ENCODE results near the gene BAIAP3. TPM values are rescaled to one million over a fixed set of nuclear protein-coding genes. Genes with fewer than 3 reads are reported as not detected.

The BAIAP3 gene
- total and polyA plus RNA-seq, 2 of the 4 experiments (the other 2 are of a cell fraction), result 0.36 to 0.65 TPM

DNA sequence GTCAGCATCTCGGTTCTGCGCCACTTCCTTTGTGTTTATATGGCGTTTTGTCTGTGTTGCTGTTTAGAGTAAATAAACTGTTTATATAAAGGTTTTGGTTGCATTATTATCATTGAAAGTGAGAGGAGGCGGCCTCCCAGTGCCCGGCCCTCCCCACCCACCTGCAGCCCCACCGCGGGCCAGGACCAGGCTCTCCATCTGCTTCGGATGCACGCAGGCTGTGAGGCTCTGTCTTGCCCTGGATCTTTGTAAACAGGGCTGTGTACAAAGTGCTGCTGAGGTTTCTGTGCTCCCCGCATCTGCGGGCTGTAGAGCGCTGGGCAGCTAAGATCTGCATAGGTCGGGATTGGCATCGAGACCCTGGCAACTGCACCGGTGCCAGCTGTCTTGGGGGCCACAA lies 8.2 kb upstream of the BAIAP3 start:
- no peak overlapping the region for H2AFZ ChIP-seq (replicated peaks; ENCODE audit: low read length, poor library complexity)
- intact Hi-C loops (cut with micrococcal nuclease), result no loop called here
- H2AK5ac ChIP-seq (ENCODE audit: low read depth, low read length), result no peak overlapping the region
- no peak overlapping the region for H3K4ac ChIP-seq (ENCODE audit: low read depth, low read length)
- TF ChIP-seq MAZ (IDR thresholded peaks at IDR 0.05; ENCODE audit: borderline replicate concordance, low read depth, low read length) (no peak), NFE2L2 (IDR thresholded peaks at IDR 0.05; ENCODE audit: low read depth, low read length) (no peak), RFX5 (IDR thresholded peaks at IDR 0.05; ENCODE audit: low read depth, low read length) (no peak), MAFK (IDR thresholded peaks at IDR 0.05; ENCODE audit: low read depth, low read length) (no peak), BHLHE40 (IDR thresholded peaks at IDR 0.05; ENCODE audit: low read depth, low read length) (no peak), FOS (IDR thresholded peaks at IDR 0.05; ENCODE audit: low read depth, low read length) (no peak), CEBPB (IDR thresholded peaks at IDR 0.05; ENCODE audit: low read depth, low read length) (no peak), POLR2A (IDR thresholded peaks at IDR 0.05; ENCODE audit: low read depth, low read length) (no peak), SMC3 (IDR thresholded peaks at IDR 0.05; ENCODE audit: low read depth, low read length) (no peak), RCOR1 (IDR thresholded peaks at IDR 0.05; ENCODE audit: insufficient replicate concordance, low read length) (no peak)
- TF ChIP-seq, protein P1, sequence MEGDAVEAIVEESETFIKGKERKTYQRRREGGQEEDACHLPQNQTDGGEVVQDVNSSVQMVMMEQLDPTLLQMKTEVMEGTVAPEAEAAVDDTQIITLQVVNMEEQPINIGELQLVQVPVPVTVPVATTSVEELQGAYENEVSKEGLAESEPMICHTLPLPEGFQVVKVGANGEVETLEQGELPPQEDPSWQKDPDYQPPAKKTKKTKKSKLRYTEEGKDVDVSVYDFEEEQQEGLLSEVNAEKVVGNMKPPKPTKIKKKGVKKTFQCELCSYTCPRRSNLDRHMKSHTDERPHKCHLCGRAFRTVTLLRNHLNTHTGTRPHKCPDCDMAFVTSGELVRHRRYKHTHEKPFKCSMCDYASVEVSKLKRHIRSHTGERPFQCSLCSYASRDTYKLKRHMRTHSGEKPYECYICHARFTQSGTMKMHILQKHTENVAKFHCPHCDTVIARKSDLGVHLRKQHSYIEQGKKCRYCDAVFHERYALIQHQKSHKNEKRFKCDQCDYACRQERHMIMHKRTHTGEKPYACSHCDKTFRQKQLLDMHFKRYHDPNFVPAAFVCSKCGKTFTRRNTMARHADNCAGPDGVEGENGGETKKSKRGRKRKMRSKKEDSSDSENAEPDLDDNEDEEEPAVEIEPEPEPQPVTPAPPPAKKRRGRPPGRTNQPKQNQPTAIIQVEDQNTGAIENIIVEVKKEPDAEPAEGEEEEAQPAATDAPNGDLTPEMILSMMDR (conservative IDR thresholded peaks at IDR 0.05; ENCODE audit: low read depth, low read length), result no peak
- TF ChIP-seq, protein P2, sequence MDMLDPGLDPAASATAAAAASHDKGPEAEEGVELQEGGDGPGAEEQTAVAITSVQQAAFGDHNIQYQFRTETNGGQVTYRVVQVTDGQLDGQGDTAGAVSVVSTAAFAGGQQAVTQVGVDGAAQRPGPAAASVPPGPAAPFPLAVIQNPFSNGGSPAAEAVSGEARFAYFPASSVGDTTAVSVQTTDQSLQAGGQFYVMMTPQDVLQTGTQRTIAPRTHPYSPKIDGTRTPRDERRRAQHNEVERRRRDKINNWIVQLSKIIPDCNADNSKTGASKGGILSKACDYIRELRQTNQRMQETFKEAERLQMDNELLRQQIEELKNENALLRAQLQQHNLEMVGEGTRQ (IDR thresholded peaks at IDR 0.05; ENCODE audit: low read depth, low read length), result no peak
- TF ChIP-seq, protein P3, sequence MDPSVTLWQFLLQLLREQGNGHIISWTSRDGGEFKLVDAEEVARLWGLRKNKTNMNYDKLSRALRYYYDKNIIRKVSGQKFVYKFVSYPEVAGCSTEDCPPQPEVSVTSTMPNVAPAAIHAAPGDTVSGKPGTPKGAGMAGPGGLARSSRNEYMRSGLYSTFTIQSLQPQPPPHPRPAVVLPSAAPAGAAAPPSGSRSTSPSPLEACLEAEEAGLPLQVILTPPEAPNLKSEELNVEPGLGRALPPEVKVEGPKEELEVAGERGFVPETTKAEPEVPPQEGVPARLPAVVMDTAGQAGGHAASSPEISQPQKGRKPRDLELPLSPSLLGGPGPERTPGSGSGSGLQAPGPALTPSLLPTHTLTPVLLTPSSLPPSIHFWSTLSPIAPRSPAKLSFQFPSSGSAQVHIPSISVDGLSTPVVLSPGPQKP (IDR thresholded peaks at IDR 0.05; ENCODE audit: borderline replicate concordance, low read depth, low read length), result no peak
- no peak overlapping the region for H2BK15ac ChIP-seq (ENCODE audit: low read depth, low read length)
- H3K4me2 ChIP-seq (ENCODE audit: low read depth, low read length), result no peak overlapping the region
- BruUV-seq (replicated peaks), result no TSS peak
- H3K4me1 ChIP-seq (ENCODE audit: control insufficient read depth, insufficient read depth, low read length), result no peaks in the 10 kb centered on the region
- H3K14ac ChIP-seq (replicated peaks; ENCODE audit: low read depth, low read length), result no peak overlapping the region
- DNase-seq (no peak), ATAC-seq (ENCODE audit: low read depth) (no peak)
- H4K91ac ChIP-seq (ENCODE audit: insufficient read depth, low read depth, low read length), result no peak overlapping the region
- H3K9ac ChIP-seq (ENCODE audit: low read depth, low read length), result no peak overlapping the region
- no peak overlapping the region for H4K8ac ChIP-seq (ENCODE audit: low read depth in 2 of 2, low read length in 2 of 2)
- no peak overlapping the region for H2AK9ac ChIP-seq (replicated peaks; ENCODE audit: low read depth, low read length, poor library complexity)
- H3K27ac ChIP-seq (ENCODE audit: insufficient read depth, low read length), result no peak overlapping the region
- no peak overlapping the region for H2BK5ac ChIP-seq (ENCODE audit: low read depth, low read length, poor library complexity, severe bottlenecking)
- no peak overlapping the region for H3K23ac ChIP-seq (ENCODE audit: low read depth, low read length)
- peaks cover 44% of the 10 kb centered on the region for H3K36me3 ChIP-seq (ENCODE audit: control insufficient read depth, insufficient read depth, low read length)
- H4K5ac ChIP-seq (ENCODE audit: low read depth, low read length), result no peak overlapping the region
- in situ Hi-C loops (cut with MboI; ENCODE audit: low sequenced_read_pairs), result no loop called here
- CTCF ChIA-PET, result no interaction called here
- H3K56ac ChIP-seq (ENCODE audit: extremely low read depth, insufficient read depth, low read length), result no peak overlapping the region
- peaks cover 30% of the 10 kb centered on the region for H4K20me1 ChIP-seq (ENCODE audit: insufficient read depth, low read length)
- no peaks in the 10 kb centered on the region for H3K27me3 ChIP-seq (ENCODE audit: control insufficient read depth, insufficient read depth, low read length)
- 89% methylated on average over 4 of the region's 15 CpGs; no CpG with 5 or more reads in 1 of the 2 experiments for WGBS, 2 experiments (ENCODE audit: extremely low coverage in 2 of 2, insufficient read length in 1 of 2)
- no peak overlapping the region for H3K18ac ChIP-seq (ENCODE audit: low read depth, low read length)
- dilution Hi-C loops (cut with HindIII; ENCODE audit: low sequenced_read_pairs, unreplicated experiment), result no loop called here
- no peak overlapping the region for H2BK20ac ChIP-seq (ENCODE audit: low read depth, low read length)
- H3K9me3 ChIP-seq (ENCODE audit: control insufficient read depth, insufficient read depth, low read length), result no peaks in the 10 kb centered on the region
- peaks cover 0 to 11% of the 10 kb centered on the region in 2 experiments; a peak in 2 of 4 replicates for H3K79me1 ChIP-seq (ENCODE audit: low read depth in 1 of 2, low read length in 2 of 2)
- no peak overlapping the region for H2BK120ac ChIP-seq (ENCODE audit: low read depth, low read length)
- no peak overlapping the region for H3K4me3 ChIP-seq (ENCODE audit: insufficient read depth, low read depth, low read length)
- no peaks in the 10 kb centered on the region for H3K9me1 ChIP-seq (ENCODE audit: insufficient read depth, low read length)
- POLR2A ChIA-PET (ENCODE audit: unreplicated experiment), result no interaction called here

All from IMR-90 (cell line).